CD4-positive, alpha-beta memory T cell (primary cell): ENCODE data around the gene SHISA6. TPM values are rescaled to one million over a fixed set of nuclear protein-coding genes. Genes with fewer than 3 reads are reported as not detected.

ENCODE experiments used
- CTCF ChIA-PET: fragments of 350-600 bp; sonication (Branson Sonifier 250); formaldehyde crosslinking; loops from one replicate; lab custom pipeline; 2021; ENCODE audit warnings: inconsistent platforms; ENCODE audit not compliant: partially characterized antibody; lab: Charles Lee
- POLR2A ChIA-PET: fragments of 350-600 bp; sonication (Branson Sonifier 250); formaldehyde crosslinking; loops from one replicate; lab custom pipeline; 2021; ENCODE audit not compliant: partially characterized antibody; lab: Charles Lee
- DNase-seq, 5 donors: peaks; one replicate each; pipeline versions ENCODE4 v3.0.0 to v3.0.0-alpha.2; 2020 to 2022; ENCODE audit warnings: mixed read lengths in 1 of 5
- H3K27ac ChIP-seq: one replicate; pipeline ENCODE4 v1.7.0; 2013; ENCODE audit warnings: low read depth, low read length
- H3K27me3 ChIP-seq: 2 replicates; pipeline ENCODE4 v1.7.0; 2013; ENCODE audit warnings: mild to moderate bottlenecking, low read length, moderate library complexity; ENCODE audit not compliant: insufficient read depth
- H3K36me3 ChIP-seq: 2 replicates; pipeline ENCODE4 v1.7.0; 2013; ENCODE audit warnings: mild to moderate bottlenecking, low read length, moderate library complexity; ENCODE audit not compliant: insufficient read depth
- H3K4me1 ChIP-seq: 2 replicates; pipeline ENCODE4 v1.7.0; 2013; ENCODE audit warnings: mild to moderate bottlenecking, low read length, moderate library complexity; ENCODE audit not compliant: insufficient read depth
- H3K4me3 ChIP-seq, 2 donors: one replicate each; pipeline ENCODE4 v1.7.0; 2013; ENCODE audit warnings: low read length in 2 of 2, mild to moderate bottlenecking in 1 of 2
- H3K9me3 ChIP-seq, 2 donors: one replicate each; pipeline ENCODE4 v1.7.0; 2013; ENCODE audit warnings: low read length in 2 of 2, control low read depth in 1 of 2; ENCODE audit not compliant: control insufficient read depth in 1 of 2
- H3K27ac Mint-ChIP-seq, 7 donors: one replicate each; pipeline ENCODE4 v1.8.0; 2020 to 2021; ENCODE audit warnings: mixed read lengths in 7 of 7, mild to moderate bottlenecking in 6 of 7, inconsistent platforms in 3 of 7, moderate library complexity in 3 of 7
- H3K27me3 Mint-ChIP-seq, 2 donors: one replicate each; pipeline ENCODE4 v1.8.0; 2020 to 2021; ENCODE audit warnings: mixed read lengths in 2 of 2
- H3K36me3 Mint-ChIP-seq, 2 donors: one replicate each; pipeline ENCODE4 v1.8.0; 2020 to 2021; ENCODE audit warnings: mixed read lengths in 2 of 2, inconsistent platforms in 1 of 2, mild to moderate bottlenecking in 1 of 2
- H3K4me1 Mint-ChIP-seq, 4 donors: one replicate each; pipeline ENCODE4 v1.8.0; 2020 to 2021; ENCODE audit warnings: mixed read lengths in 4 of 4, mild to moderate bottlenecking in 1 of 4
- H3K4me3 Mint-ChIP-seq, 8 donors: one replicate each; pipeline ENCODE4 v1.8.0; 2020 to 2021; ENCODE audit warnings: mixed read lengths in 8 of 8, mild to moderate bottlenecking in 7 of 8, moderate library complexity in 6 of 8, inconsistent platforms in 3 of 8
- H3K9me3 Mint-ChIP-seq, 8 donors: one replicate each; pipeline ENCODE4 v1.8.0; 2020 to 2021; ENCODE audit warnings: mixed read lengths in 8 of 8, mild to moderate bottlenecking in 5 of 8, inconsistent platforms in 3 of 8, moderate library complexity in 1 of 8
- intact Hi-C: fragments of 100-400 bp; cut with micrococcal nuclease; formaldehyde crosslinking; loops from one replicate; pipeline ENCODE4 v1.15.1; 2023
- polyA plus RNA-seq, 2 donors: library from polyadenylated mRNA; unstranded; fragments of 300-500 nt; fragmentation: Illumina TruSeq; gene quantifications; one replicate each; pipeline ENCODE4 v1.2.3, GENCODE V29; 2021
- total RNA-seq, 2 experiments: library from RNA; stranded (reverse); gene quantifications; one replicate each; pipeline ENCODE4 v1.2.3, GENCODE V29; 2021

SHISA6 gene
- total and polyA plus RNA-seq, 4 experiments from 2014 or later, result not detected

GRCh38 chr17:11342138-11342537 is 101.1 kb downstream of the SHISA6 start:
- CTCF ChIA-PET, result no interaction called here
- Histone ChIP-seq H3K4me3 (no peak overlapping the region), H3K4me1 (no peaks in the 10 kb centered on the region), H3K27me3 (no peaks in the 10 kb centered on the region), H3K36me3 (no peaks in the 10 kb centered on the region), H3K27ac (no peak overlapping the region), H3K9me3 (no peaks in the 10 kb centered on the region)
- intact Hi-C loops, result no loop called here
- Mint-ChIP-seq H3K36me3 (no peaks in the 10 kb centered on the region), H3K27me3 (peaks cover 0 to 1% of the 10 kb centered on the region in 2 donors), H3K9me3 (peaks cover 0 to 5% (median under 1%) of the 10 kb centered on the region in 8 donors), H3K27ac (no peak overlapping the region), H3K4me1 (no peaks in the 10 kb centered on the region), H3K4me3 (no peak overlapping the region)
- DNase-seq, result no peak
- POLR2A ChIA-PET, result no interaction called here

- H3K4me1 ChIP-seq, result no peaks in the 10 kb centered on the region
- Mint-ChIP-seq H3K4me1 (no peaks in the 10 kb centered on the region), H3K36me3 (no peaks in the 10 kb centered on the region), H3K4me3 (no peak overlapping the region), H3K9me3 (peaks cover 0 to 11% (median 6%) of the 10 kb centered on the region in 8 donors), H3K27me3 (no peaks in the 10 kb centered on the region), H3K27ac (no peak overlapping the region)
- H3K27ac ChIP-seq, result no peak overlapping the region
- no peaks in the 10 kb centered on the region for H3K36me3 ChIP-seq
- H3K9me3 ChIP-seq, result no peaks in the 10 kb centered on the region
- DNase-seq, result no peak
- H3K27me3 ChIP-seq, result no peaks in the 10 kb centered on the region
- ChIA-PET CTCF (no interaction called here), POLR2A (no interaction called here)
- intact Hi-C loops, result no loop called here
- H3K4me3 ChIP-seq, result no peak overlapping the region
Measured at GRCh38 chr17:11349106-11349505, 108.1 kb downstream of the SHISA6 start.

GRCh38 chr17:11351479-11351878 is 110.5 kb downstream of the SHISA6 start:
- Mint-ChIP-seq H3K4me1 (no peaks in the 10 kb centered on the region), H3K4me3 (no peak overlapping the region), H3K27ac (no peak overlapping the region), H3K9me3 (peaks cover 0 to 11% (median 6%) of the 10 kb centered on the region in 8 donors), H3K36me3 (no peaks in the 10 kb centered on the region), H3K27me3 (no peaks in the 10 kb centered on the region)
- no peak overlapping the region for H3K27ac ChIP-seq
- H3K27me3 ChIP-seq, result no peaks in the 10 kb centered on the region
- H3K4me1 ChIP-seq, result no peaks in the 10 kb centered on the region
- DNase-seq, result no peak
- H3K9me3 ChIP-seq, result no peaks in the 10 kb centered on the region
- H3K4me3 ChIP-seq, result no peak overlapping the region
- intact Hi-C loops, result no loop called here
- POLR2A ChIA-PET, result no interaction called here
- CTCF ChIA-PET, result no interaction called here
- H3K36me3 ChIP-seq, result no peaks in the 10 kb centered on the region

GRCh38 chr17:11353601-11354000 is 112.6 kb downstream of the SHISA6 start:
- no peak overlapping the region for H3K27ac Mint-ChIP-seq
- Histone ChIP-seq H3K4me3 (no peak overlapping the region), H3K36me3 (no peaks in the 10 kb centered on the region), H3K27me3 (no peaks in the 10 kb centered on the region), H3K27ac (no peak overlapping the region), H3K9me3 (no peaks in the 10 kb centered on the region), H3K4me1 (no peaks in the 10 kb centered on the region)
- no peak overlapping the region for H3K4me3 Mint-ChIP-seq
- ChIA-PET CTCF (no interaction called here), POLR2A (no interaction called here)
- no peak for DNase-seq
- no peaks in the 10 kb centered on the region for H3K27me3 Mint-ChIP-seq
- intact Hi-C loops, result no loop called here
- H3K4me1 Mint-ChIP-seq, result no peaks in the 10 kb centered on the region
- no peaks in the 10 kb centered on the region for H3K36me3 Mint-ChIP-seq
- peaks cover 0 to 11% (median 6%) of the 10 kb centered on the region in 8 donors for H3K9me3 Mint-ChIP-seq

DNA sequence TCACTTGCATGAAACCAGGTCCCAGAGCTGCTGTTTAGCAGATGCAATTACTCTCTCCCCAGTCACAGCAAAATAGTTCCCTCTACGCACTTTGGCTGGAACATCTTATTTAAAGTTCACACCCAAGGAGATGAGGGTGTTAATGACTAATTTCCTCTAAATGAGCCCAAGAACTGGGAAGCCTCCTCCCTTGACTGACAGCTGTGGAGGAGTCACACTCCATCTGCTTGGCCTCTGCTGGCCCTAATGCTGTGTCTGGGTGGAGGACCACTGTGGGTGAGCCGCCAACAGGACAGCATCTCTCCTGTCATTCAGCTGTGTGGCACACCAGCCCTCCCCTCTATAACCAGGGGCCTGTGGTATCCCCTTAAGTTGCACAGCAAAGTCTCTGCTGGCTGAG is 115.4 kb downstream of the SHISA6 start:
- no peaks in the 10 kb centered on the region for H3K4me1 Mint-ChIP-seq
- Histone ChIP-seq H3K27me3 (no peaks in the 10 kb centered on the region), H3K27ac (no peak overlapping the region), H3K4me3 (no peak overlapping the region), H3K4me1 (no peaks in the 10 kb centered on the region), H3K9me3 (no peaks in the 10 kb centered on the region), H3K36me3 (no peaks in the 10 kb centered on the region)
- H3K36me3 Mint-ChIP-seq, result no peaks in the 10 kb centered on the region
- ChIA-PET POLR2A (no interaction called here), CTCF (no interaction called here)
- H3K9me3 Mint-ChIP-seq, result peaks cover 0 to 5% (median 3%) of the 10 kb centered on the region in 8 donors
- DNase-seq, result no peak
- no peak overlapping the region for H3K4me3 Mint-ChIP-seq
- no peak overlapping the region for H3K27ac Mint-ChIP-seq
- intact Hi-C loops, result no loop called here
- no peaks in the 10 kb centered on the region for H3K27me3 Mint-ChIP-seq

DNA sequence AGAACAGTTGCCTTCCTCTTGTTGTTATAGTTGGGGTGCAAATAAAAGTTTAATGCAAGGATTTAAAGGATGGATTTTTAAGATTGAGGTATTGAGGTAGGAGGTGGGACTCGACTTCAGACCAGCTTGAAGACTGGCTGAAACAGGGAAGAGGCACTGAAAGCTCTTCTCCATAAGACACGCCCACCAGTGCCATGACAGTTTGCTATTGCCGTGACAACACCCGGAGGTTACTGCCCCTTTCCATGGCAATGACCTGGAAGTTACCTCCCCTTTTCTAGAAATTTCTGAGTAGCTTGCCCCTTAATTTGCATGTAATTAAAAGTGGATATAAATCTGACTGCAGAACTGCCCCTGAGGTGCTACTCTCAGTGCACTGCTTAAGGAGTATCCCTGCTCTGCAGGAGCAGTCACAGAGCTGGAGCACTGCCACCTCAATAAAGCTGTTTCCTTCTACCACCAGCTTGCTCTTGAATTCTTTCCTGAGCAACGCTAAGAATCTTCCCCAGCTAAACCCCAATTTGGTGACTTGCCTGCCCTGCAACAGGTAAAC is 122.6 kb downstream of the SHISA6 start:
- Histone ChIP-seq H3K4me1 (no peaks in the 10 kb centered on the region), H3K9me3 (no peaks in the 10 kb centered on the region), H3K36me3 (no peaks in the 10 kb centered on the region), H3K4me3 (no peak overlapping the region), H3K27me3 (no peaks in the 10 kb centered on the region), H3K27ac (no peak overlapping the region)
- Mint-ChIP-seq H3K4me1 (no peaks in the 10 kb centered on the region), H3K27me3 (no peaks in the 10 kb centered on the region), H3K27ac (no peak overlapping the region), H3K4me3 (no peak overlapping the region), H3K9me3 (peaks cover 0 to 4% (median under 1%) of the 10 kb centered on the region in 8 donors), H3K36me3 (no peaks in the 10 kb centered on the region)
- no peak for DNase-seq
- intact Hi-C loops, result no loop called here
- ChIA-PET CTCF (no interaction called here), POLR2A (no interaction called here)

- Mint-ChIP-seq H3K27me3 (no peaks in the 10 kb centered on the region), H3K9me3 (peaks cover 0 to 6% (median 2%) of the 10 kb centered on the region in 8 donors), H3K36me3 (no peaks in the 10 kb centered on the region), H3K27ac (no peak overlapping the region), H3K4me3 (no peak overlapping the region), H3K4me1 (no peaks in the 10 kb centered on the region)
- H3K4me3 ChIP-seq, result no peak overlapping the region
- intact Hi-C loops, result no loop called here
- CTCF ChIA-PET, result no interaction called here
- H3K9me3 ChIP-seq, result no peaks in the 10 kb centered on the region
- no peaks in the 10 kb centered on the region for H3K36me3 ChIP-seq
- H3K27ac ChIP-seq, result no peak overlapping the region
- no peaks in the 10 kb centered on the region for H3K4me1 ChIP-seq
- DNase-seq, result no peak
- no peaks in the 10 kb centered on the region for H3K27me3 ChIP-seq
- POLR2A ChIA-PET, result interaction anchor here (0.6 kb wide), 1 partner anchor 234 kb away, joined by 3 read pairs; no protein-coding TSS in a partner anchor
Measured at GRCh38 chr17:11366272-11366850, 125.3 kb downstream of the SHISA6 start.
